Neural crest cell (in vitro differentiated cells): ENCODE measurements around the gene LRCH1. TPM values are rescaled to one million over a fixed set of nuclear protein-coding genes. Genes with fewer than 3 reads are reported as not detected.

Experiments
- DNase-seq: peaks from one replicate; pipeline ENCODE4 v3.0.0; 2021; ENCODE audit warnings: low read depth, mixed read lengths, low spot score
- H3K27ac Mint-ChIP-seq: one replicate; pipeline ENCODE4 v1.8.0; 2021; ENCODE audit warnings: mild to moderate bottlenecking, mixed read lengths; ENCODE audit not compliant: unreplicated experiment
- H3K27me3 Mint-ChIP-seq: 2 replicates; pipeline ENCODE4 v1.8.0; 2021; ENCODE audit warnings: low read depth, mild to moderate bottlenecking, mixed read lengths
- H3K36me3 Mint-ChIP-seq: 2 replicates; pipeline ENCODE4 v1.8.0; 2021; ENCODE audit warnings: low read depth, mild to moderate bottlenecking, mixed read lengths
- H3K4me1 Mint-ChIP-seq: 2 replicates; pipeline ENCODE4 v1.8.0; 2021; ENCODE audit warnings: mixed read lengths
- H3K4me3 Mint-ChIP-seq: one replicate; pipeline ENCODE4 v1.8.0; 2021; ENCODE audit warnings: mild to moderate bottlenecking, mixed read lengths
- H3K9me3 Mint-ChIP-seq: 2 replicates; pipeline ENCODE4 v1.8.0; 2021; ENCODE audit warnings: mixed read lengths
- CTCF ChIP-seq: fragments of 200-600 bp; sonication (generic); conservative IDR thresholded peaks from 2 replicates; pipeline ENCODE4 v1.5.0; 2021; ENCODE audit warnings: antibody characterized with exemption, mild to moderate bottlenecking
- total RNA-seq: library from RNA; stranded (reverse); gene quantifications from 2 replicates; pipeline ENCODE4 v1.2.1, GENCODE V29; 2021

LRCH1 gene
- total RNA-seq, 1 donor from 2014 or later, result 15.8 TPM

GRCh38 chr13:46577696-46578589, 25.0 kb downstream of the LRCH1 start:
- Mint-ChIP-seq H3K9me3 (peaks cover 4% of the 10 kb centered on the region), H3K27ac (peak overlapping the region; percentile 50), H3K4me3 (peak overlapping the region; percentile 9), H3K36me3 (peaks cover 11% of the 10 kb centered on the region), H3K27me3 (no peaks in the 10 kb centered on the region), H3K4me1 (peaks cover 66% of the 10 kb centered on the region)
- TF ChIP-seq CTCF, result no peak
- DNase-seq, result no peak

- H3K4me1 Mint-ChIP-seq, result peaks cover 67% of the 10 kb centered on the region
- H3K36me3 Mint-ChIP-seq, result peaks cover 5% of the 10 kb centered on the region
- H3K27ac Mint-ChIP-seq, result no peak overlapping the region
- no peak for DNase-seq
- no peak overlapping the region for H3K4me3 Mint-ChIP-seq
- H3K9me3 Mint-ChIP-seq, result peaks cover under 1% of the 10 kb centered on the region
- H3K27me3 Mint-ChIP-seq, result no peaks in the 10 kb centered on the region
- no peak for TF ChIP-seq CTCF
These were observed 25.6 kb downstream of the LRCH1 start for GRCh38 chr13:46578590-46578975.

GRCh38 chr13:46580362-46580839, 27.4 kb downstream of the LRCH1 start:
- no peak overlapping the region for H3K27ac Mint-ChIP-seq
- H3K4me1 Mint-ChIP-seq, result peaks cover 81% of the 10 kb centered on the region
- TF ChIP-seq CTCF, result no peak
- H3K36me3 Mint-ChIP-seq, result peaks cover 4% of the 10 kb centered on the region
- no peak for DNase-seq
- H3K27me3 Mint-ChIP-seq, result no peaks in the 10 kb centered on the region
- no peaks in the 10 kb centered on the region for H3K9me3 Mint-ChIP-seq
- H3K4me3 Mint-ChIP-seq, result no peak overlapping the region

- no peak for DNase-seq
- no peaks in the 10 kb centered on the region for H3K9me3 Mint-ChIP-seq
- no peak for TF ChIP-seq CTCF
- no peaks in the 10 kb centered on the region for H3K27me3 Mint-ChIP-seq
- peak overlapping the region; percentile 28 for H3K27ac Mint-ChIP-seq
- peaks cover 4% of the 10 kb centered on the region for H3K36me3 Mint-ChIP-seq
- peaks cover 88% of the 10 kb centered on the region for H3K4me1 Mint-ChIP-seq
- H3K4me3 Mint-ChIP-seq, result peak overlapping the region; percentile 44
These were observed 29.2 kb downstream of the LRCH1 start for GRCh38 chr13:46582190-46582589.

- TF ChIP-seq CTCF, result no peak
- Mint-ChIP-seq H3K9me3 (no peaks in the 10 kb centered on the region), H3K27ac (no peak overlapping the region), H3K4me3 (no peak overlapping the region), H3K36me3 (peaks cover 2% of the 10 kb centered on the region), H3K4me1 (peaks cover 71% of the 10 kb centered on the region), H3K27me3 (no peaks in the 10 kb centered on the region)
- no peak for DNase-seq
These were observed 34.0 kb downstream of the LRCH1 start for GRCh38 chr13:46586751-46587514.
